GM19035 (cell line): ENCODE results near the gene PITPNM3.

Experiments
- ATAC-seq: cut with Tn5 transposase; IDR thresholded peaks from one replicate; pipeline ENCODE4 v1.9.1; 2021; ENCODE audit not compliant: unreplicated experiment

PITPNM3 gene

DNA sequence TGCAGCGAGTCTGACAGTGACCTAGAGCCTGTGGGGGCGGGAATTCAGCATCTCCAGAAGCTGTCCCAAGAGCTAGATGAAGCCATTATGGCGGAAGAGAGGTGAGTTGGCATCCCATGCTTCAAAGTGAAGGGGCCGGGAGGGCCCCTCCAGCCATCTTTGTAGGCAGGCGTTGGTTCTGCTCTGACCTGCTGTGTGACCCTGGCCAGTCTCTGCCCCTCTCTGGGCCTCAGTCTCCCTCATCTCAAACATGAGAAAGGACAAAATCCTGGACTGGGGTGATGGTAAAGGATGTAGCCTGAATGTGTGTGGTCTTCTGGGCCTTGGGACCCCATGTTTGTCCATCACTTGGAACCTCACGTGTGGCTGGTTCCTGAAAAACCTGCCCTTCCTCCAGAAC lies 107.0 kb downstream of the PITPNM3 start:
- ATAC-seq: no peak

- no peak for ATAC-seq
Measured at GRCh38 chr17:6448473-6448872, 107.9 kb downstream of the PITPNM3 start.

DNA sequence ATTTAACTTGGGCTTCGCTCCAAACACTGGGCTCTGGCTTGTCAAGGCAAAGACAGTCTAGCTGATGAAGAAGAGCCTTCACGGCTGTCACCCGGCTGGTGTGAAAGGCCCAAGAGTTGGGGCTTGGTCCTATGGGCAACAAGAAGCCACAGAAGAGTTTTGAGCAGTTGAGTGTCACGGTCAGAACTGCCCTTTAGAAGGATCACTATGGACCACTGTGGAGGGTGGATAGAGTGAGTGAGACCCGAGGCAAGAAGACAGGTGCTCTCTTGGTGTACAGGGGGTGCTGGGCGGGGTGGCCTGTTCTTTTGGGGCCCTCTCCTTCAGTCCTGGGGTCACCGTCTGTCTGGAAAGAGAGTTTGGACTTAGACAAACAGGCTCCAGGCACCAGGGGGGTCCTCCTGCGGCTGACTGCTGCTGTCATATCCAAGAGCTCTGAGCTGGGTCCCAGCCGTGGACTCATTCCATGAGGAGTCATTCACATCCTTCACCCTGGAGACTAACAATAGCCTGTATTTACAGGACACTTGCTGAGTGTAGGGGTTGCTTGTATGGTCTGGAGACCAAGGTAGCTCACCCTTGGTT lies 109.7 kb downstream of the PITPNM3 start:
- ATAC-seq: no peak

GRCh38 chr17:6444571-6445335 lies 111.6 kb downstream of the PITPNM3 start:
- no peak for ATAC-seq

DNA sequence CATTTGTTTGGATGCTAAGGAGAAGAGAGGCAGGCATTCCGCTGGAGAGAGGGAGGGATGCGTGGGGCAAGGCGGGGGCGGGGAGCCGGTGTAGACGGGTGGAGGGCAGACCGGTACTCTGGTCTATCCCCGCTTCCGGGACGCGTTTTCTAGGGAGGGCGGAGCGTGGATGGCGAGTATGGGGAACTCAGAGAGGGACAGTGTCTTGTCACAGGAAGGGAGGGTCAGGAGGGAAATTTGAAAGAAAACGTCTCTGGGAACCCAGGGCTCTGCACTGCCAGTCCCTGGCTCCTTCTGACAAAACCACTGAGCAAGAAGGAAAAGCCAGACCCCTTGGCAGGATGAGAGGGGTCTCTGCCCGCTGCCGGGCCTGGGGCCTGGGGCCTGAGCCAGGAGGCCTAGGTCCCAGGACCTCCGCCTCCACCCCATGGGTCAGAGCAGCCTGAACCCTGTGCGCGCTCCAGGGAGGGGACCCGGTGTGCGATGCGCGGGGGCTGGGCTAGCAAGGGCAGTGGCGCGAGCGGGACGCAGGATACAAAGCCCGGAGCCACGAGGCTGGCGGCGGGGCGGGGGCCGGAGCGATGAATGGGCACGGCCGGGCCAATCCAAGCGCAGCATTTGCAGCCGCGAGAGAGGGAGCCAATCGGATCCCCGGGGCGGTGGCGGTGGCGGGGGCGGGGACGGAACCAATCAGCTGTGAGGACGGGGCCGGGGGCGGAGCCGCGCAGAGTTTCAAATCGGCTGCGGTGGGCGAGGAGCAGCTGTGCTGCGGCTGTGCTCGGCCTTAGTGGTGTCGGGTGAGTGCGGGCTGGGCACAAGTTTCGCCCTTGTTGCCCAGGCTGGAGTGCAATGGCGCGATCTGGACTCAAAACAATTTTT lies 112.4 kb downstream of the PITPNM3 start, which contains the start of gene PIMREG:
Gene PIMREG, plus strand, starts transcription at position 764 of the 879 bp plus-strand sequence. CDS start 656 bp downstream, outside the sequence.
- peak; percentile 87 for ATAC-seq

GRCh38 chr17:6442775-6443174 lies 113.6 kb downstream of the PITPNM3 start:
- no peak for ATAC-seq

- no peak for ATAC-seq
Measured at GRCh38 chr17:6439951-6440350, 116.4 kb downstream of the PITPNM3 start.

GRCh38 chr17:6437956-6438355 lies 118.4 kb downstream of the PITPNM3 start:
- ATAC-seq: no peak

- ATAC-seq: no peak
Measured at GRCh38 chr17:6437466-6437865, 118.9 kb downstream of the PITPNM3 start.

DNA sequence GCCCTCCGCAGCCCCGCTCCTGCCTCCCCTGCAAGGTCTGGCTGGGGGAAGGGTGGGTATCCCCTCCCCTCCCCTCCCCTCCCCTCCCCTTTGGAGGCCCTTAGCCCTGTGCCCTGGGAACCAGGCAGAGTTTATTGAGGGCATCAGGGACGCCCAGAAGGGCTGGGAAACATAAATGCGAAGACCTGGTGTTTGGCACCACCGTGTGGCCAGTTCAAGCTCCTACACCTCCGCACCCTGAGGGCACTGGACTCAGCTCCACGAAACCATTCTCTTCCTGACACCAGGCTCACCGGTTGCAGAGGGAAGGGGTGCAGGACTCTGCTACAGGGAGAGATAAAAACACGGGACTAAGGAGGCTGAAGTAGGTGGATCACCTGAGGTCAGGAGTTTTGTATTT lies 120.4 kb downstream of the PITPNM3 start:
- no peak for ATAC-seq

DNA sequence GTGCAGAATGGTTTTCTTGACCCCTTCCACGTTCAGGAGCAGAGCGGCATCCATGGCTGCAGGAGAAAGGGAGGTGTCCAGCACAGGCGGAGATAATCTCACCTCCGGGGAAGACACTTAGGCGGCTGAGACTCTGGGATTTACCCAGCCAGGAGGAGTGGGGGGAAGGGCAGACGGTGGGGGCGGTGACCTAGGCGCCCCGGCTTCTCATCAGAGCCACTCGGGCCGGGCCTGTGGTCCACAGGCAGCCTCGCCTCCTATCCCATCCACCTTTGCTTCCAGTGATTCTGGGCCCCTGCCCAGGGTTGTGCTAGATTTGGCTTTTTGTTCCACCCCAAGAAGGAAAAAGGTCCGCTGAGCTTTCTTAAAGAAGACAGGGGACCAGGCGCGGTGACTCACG lies 121.3 kb downstream of the PITPNM3 start, which contains the start of gene AIPL1:
Gene AIPL1, minus strand, starts transcription at position 71 of the 400 bp plus-strand sequence. Its CDS starts 17 bp downstream, at position 54.
- no peak for ATAC-seq

GRCh38 chr17:6430769-6431168 lies 125.6 kb downstream of the PITPNM3 start:
- no peak for ATAC-seq

- no peak for ATAC-seq
Measured at GRCh38 chr17:6429266-6429665, 127.1 kb downstream of the PITPNM3 start.

GRCh38 chr17:6428207-6428965 lies 128.0 kb downstream of the PITPNM3 start:
- ATAC-seq: no peak

GRCh38 chr17:6427279-6427781 lies 129.0 kb downstream of the PITPNM3 start:
- no peak for ATAC-seq

DNA sequence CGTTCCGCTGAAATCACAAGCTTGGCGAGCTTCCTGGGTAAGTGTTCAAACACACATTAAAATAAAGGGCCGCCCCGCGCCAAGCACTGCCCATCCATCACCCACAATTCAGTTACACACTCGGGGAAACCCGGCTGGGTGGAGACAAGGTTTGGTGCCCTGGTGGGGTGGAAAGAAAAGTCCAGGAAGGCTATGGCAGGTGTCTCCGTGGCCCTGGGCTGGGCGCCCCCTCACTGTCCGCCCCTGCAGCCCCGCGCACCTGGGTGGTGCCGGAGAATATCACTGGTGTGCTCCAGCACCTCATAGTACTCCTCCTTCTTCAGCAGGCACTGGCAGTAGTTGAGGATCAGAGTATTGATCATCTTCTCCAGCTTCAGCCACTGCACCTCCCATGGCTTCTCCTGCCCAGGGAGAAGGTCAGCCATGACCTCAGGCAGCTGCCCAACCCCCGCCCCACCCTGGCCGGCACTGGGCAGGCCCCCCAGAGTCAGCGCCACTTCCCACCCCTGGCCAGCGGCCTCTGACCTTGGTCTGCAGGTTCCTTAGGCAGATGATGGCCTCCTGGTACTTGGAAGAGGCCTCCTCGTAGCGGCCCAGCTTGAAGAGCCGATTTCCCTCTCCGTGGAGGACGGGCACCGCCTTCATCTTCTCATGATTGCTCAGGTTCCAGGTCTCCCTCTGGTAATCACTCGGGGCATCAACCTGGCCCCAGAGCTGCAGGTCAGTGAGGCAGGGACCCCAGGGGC lies 129.8 kb downstream of the PITPNM3 start:
- ATAC-seq: no peak

DNA sequence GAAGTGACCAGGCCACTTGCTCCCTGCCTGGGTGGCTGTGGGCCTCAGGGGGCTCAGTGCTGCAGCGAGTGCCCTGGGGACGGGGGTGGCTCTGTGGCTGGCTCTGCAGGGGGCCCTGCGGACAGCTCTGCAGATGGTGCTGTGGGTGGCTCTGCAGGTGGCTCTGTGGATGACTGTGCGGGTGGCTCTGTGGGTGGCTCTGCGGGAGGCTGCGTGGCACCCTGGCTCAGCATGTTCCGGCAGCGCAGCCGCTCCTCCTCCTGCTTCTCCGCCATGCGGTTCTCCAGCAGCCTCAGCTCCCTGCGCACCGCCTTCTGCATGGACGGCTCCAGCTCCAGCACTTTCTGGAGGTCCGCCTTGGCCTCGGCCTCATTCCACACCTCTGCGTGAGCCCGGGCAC lies 130.9 kb downstream of the PITPNM3 start:
- ATAC-seq: no peak

GRCh38 chr17:6423931-6424330 lies 132.4 kb downstream of the PITPNM3 start:
- no peak for ATAC-seq

GRCh38 chr17:6422654-6423241 lies 133.6 kb downstream of the PITPNM3 start:
- ATAC-seq: no peak
